Measurements from ENCODE around the gene DCAF17.

GRCh38 chr2:171441470-171441869 lies 7.4 kb downstream of the DCAF17 start:
- TF ChIP-seq CTCF (IDR thresholded peaks at IDR 0.05), result no peak
- no peak for TF ChIP-seq EP300 (IDR thresholded peaks at IDR 0.05)

All from sigmoid colon (tissue), 4 donors.